ENCODE results near the gene RMND5A. TPM values are rescaled to one million over a fixed set of nuclear protein-coding genes. Genes with fewer than 3 reads are reported as not detected.

The RMND5A gene
- total RNA-seq, 2 donors from 2014 or later: 45.4 to 49.3 TPM

DNA sequence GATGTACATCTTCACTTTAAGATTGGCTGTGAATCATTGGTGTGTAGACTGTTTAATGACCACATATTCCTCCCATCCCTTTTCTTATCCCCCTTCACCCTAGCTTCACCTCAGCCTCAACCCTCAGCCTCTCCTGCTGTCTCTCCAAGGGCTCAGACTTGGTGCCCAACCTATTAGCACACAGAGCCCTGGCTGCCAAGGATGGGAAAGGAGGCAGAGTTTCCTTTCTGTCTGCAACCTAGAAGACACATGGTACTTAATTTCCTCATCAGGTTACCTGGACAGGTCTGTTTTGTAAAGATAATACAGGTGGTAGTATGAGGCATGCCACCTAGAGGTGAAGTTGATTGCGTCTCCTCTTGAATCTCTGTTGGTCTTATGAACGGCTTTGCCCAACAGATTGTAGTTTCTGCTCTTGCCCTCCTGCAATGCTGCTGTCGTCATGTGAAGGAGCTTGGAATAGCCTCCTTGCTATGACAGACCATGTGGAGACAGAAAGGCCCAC lies 44.5 kb upstream of the RMND5A start:
- WGBS, 2 experiments (ENCODE audit: insufficient coverage in 1 of 2, insufficient read length in 1 of 2): 76 to 90% methylated on average over 2 to 3 of the region's 3 CpGs
- Histone ChIP-seq H3K9ac (ENCODE audit: extremely low read depth, low read length, poor library complexity, severe bottlenecking) (no peak overlapping the region), H3K27me3 (ENCODE audit: control insufficient read depth, insufficient read depth, low read length, poor library complexity, severe bottlenecking) (no peaks in the 10 kb centered on the region), H3K4me1 (ENCODE audit: control insufficient read depth, insufficient read depth, low read length) (peaks cover 6% of the 10 kb centered on the region), H3K36me3 (ENCODE audit: control insufficient read depth, insufficient read depth, low read length) (no peaks in the 10 kb centered on the region), H3K4me3 (ENCODE audit: low read length) (no peak overlapping the region), H3K9me3 (ENCODE audit: control insufficient read depth, low read length) (no peaks in the 10 kb centered on the region), H3K27ac (ENCODE audit: low read depth, low read length) (no peak overlapping the region)
- Mint-ChIP-seq H3K4me1 (peaks cover 20% of the 10 kb centered on the region), H3K9me3 (no peaks in the 10 kb centered on the region), H3K27ac (no peak overlapping the region), H3K4me3 (no peak overlapping the region), H3K27me3 (ENCODE audit: insufficient read depth) (peaks cover 2% of the 10 kb centered on the region), H3K36me3 (ENCODE audit: low read depth) (no peaks in the 10 kb centered on the region)
- TF ChIP-seq, protein P1, sequence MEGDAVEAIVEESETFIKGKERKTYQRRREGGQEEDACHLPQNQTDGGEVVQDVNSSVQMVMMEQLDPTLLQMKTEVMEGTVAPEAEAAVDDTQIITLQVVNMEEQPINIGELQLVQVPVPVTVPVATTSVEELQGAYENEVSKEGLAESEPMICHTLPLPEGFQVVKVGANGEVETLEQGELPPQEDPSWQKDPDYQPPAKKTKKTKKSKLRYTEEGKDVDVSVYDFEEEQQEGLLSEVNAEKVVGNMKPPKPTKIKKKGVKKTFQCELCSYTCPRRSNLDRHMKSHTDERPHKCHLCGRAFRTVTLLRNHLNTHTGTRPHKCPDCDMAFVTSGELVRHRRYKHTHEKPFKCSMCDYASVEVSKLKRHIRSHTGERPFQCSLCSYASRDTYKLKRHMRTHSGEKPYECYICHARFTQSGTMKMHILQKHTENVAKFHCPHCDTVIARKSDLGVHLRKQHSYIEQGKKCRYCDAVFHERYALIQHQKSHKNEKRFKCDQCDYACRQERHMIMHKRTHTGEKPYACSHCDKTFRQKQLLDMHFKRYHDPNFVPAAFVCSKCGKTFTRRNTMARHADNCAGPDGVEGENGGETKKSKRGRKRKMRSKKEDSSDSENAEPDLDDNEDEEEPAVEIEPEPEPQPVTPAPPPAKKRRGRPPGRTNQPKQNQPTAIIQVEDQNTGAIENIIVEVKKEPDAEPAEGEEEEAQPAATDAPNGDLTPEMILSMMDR (conservative IDR thresholded peaks at IDR 0.05): peak; percentile 66
- peak; percentile 53 for DNase-seq

GRCh38 chr2:86677816-86678215 lies 42.3 kb upstream of the RMND5A start:
- H3K27ac Mint-ChIP-seq: no peak overlapping the region
- H3K4me1 Mint-ChIP-seq: peaks cover 8% of the 10 kb centered on the region
- H3K9ac ChIP-seq (ENCODE audit: extremely low read depth, low read length, poor library complexity, severe bottlenecking): no peak overlapping the region
- no peaks in the 10 kb centered on the region for H3K36me3 Mint-ChIP-seq (ENCODE audit: low read depth)
- H3K4me3 Mint-ChIP-seq: no peak overlapping the region
- no peaks in the 10 kb centered on the region for H3K9me3 ChIP-seq (ENCODE audit: control insufficient read depth, low read length)
- no peaks in the 10 kb centered on the region for H3K9me3 Mint-ChIP-seq
- no peaks in the 10 kb centered on the region for H3K36me3 ChIP-seq (ENCODE audit: control insufficient read depth, insufficient read depth, low read length)
- H3K27me3 ChIP-seq (ENCODE audit: control insufficient read depth, insufficient read depth, low read length, poor library complexity, severe bottlenecking): no peaks in the 10 kb centered on the region
- H3K4me1 ChIP-seq (ENCODE audit: control insufficient read depth, insufficient read depth, low read length): peaks cover 5% of the 10 kb centered on the region
- no peak overlapping the region for H3K4me3 ChIP-seq (ENCODE audit: low read length)
- TF ChIP-seq, protein P1 (conservative IDR thresholded peaks at IDR 0.05): no peak
- no peak for DNase-seq
- H3K27me3 Mint-ChIP-seq (ENCODE audit: insufficient read depth): peaks cover 2% of the 10 kb centered on the region
- no peak overlapping the region for H3K27ac ChIP-seq (ENCODE audit: low read depth, low read length)

DNA sequence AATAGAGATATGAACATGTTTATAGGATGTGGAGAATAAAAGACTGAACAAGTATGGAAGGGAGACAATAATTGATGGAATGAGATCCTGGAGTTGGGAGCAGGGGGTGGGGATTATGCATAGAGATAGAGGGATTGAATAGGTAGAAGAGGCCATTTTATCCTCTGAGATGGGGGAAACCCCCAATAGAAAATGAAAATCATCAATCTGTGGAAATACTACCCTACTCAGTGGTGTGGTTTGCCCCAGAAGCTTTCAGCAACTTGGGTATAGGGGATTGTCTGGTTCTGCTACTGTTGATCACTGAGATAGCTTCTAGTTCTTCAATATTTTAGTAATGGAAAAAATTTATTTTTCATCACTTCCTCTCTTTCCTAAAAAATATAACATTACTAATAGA lies 41.1 kb upstream of the RMND5A start:
- Histone ChIP-seq H3K9me3 (ENCODE audit: control insufficient read depth, low read length) (no peaks in the 10 kb centered on the region), H3K36me3 (ENCODE audit: control insufficient read depth, insufficient read depth, low read length) (no peaks in the 10 kb centered on the region), H3K4me3 (ENCODE audit: low read length) (no peak overlapping the region), H3K27ac (ENCODE audit: low read depth, low read length) (no peak overlapping the region), H3K4me1 (ENCODE audit: control insufficient read depth, insufficient read depth, low read length) (no peaks in the 10 kb centered on the region), H3K9ac (ENCODE audit: extremely low read depth, low read length, poor library complexity, severe bottlenecking) (no peak overlapping the region), H3K27me3 (ENCODE audit: control insufficient read depth, insufficient read depth, low read length, poor library complexity, severe bottlenecking) (no peaks in the 10 kb centered on the region)
- no peaks in the 10 kb centered on the region for H3K4me1 Mint-ChIP-seq
- no peaks in the 10 kb centered on the region for H3K9me3 Mint-ChIP-seq
- no peak overlapping the region for H3K4me3 Mint-ChIP-seq
- no peak for DNase-seq
- no peaks in the 10 kb centered on the region for H3K36me3 Mint-ChIP-seq (ENCODE audit: low read depth)
- H3K27ac Mint-ChIP-seq: no peak overlapping the region
- TF ChIP-seq, protein P1 (conservative IDR thresholded peaks at IDR 0.05): no peak
- H3K27me3 Mint-ChIP-seq (ENCODE audit: insufficient read depth): peaks cover 2% of the 10 kb centered on the region
